Left kidney (tissue), 8 donors: ENCODE results near the gene WDR27. TPM values are rescaled to one million over a fixed set of nuclear protein-coding genes. Genes with fewer than 3 reads are reported as not detected.

Experiments
- DNase-seq: peaks from one replicate; pipeline ENCODE4 v3.0.0-alpha.2; 2013
- long read RNA-seq, 8 donors: transcript quantifications; one replicate each; lab custom pipeline, GENCODE V29; 2026
- polyA plus RNA-seq: library from polyadenylated mRNA; unstranded; fragments of 120-200 nt; gene quantifications from one replicate; pipeline ENCODE4 v1.2.1, GENCODE V29; 2013; ENCODE audit not compliant: insufficient read length

The WDR27 gene
- 85.1 TPM for polyA plus RNA-seq
- long read RNA-seq, donor 1, partial matches to known transcripts: 7 of 9 reads
- long read RNA-seq, donor 1, other reads (novel, unspliced or antisense): 0 of 9 reads
- long read RNA-seq, donor 2, partial matches to known transcripts: 0 of 2 reads
- long read RNA-seq, donor 2, other reads (novel, unspliced or antisense): 0 of 2 reads
- long read RNA-seq, donor 3, partial matches to known transcripts: 16 of 19 reads
- long read RNA-seq, donor 3, other reads (novel, unspliced or antisense): 0 of 19 reads
- long read RNA-seq, donor 4: 0 reads
- long read RNA-seq, donor 5, partial matches to known transcripts: 5 of 9 reads
- long read RNA-seq, donor 5, other reads (novel, unspliced or antisense): 0 of 9 reads
- long read RNA-seq, donor 6, partial matches to known transcripts: 0 of 1 reads
- long read RNA-seq, donor 6, other reads (novel, unspliced or antisense): 0 of 1 reads
- long read RNA-seq, donor 7, partial matches to known transcripts: 18 of 23 reads
- long read RNA-seq, donor 7, other reads (novel, unspliced or antisense): 0 of 23 reads
- long read RNA-seq, donor 8, partial matches to known transcripts: 0 of 3 reads
- long read RNA-seq, donor 8, other reads (novel, unspliced or antisense): 0 of 3 reads

- DNase-seq: peak; percentile 94
Measured at GRCh38 chr6:169701954-169702839, at the start of gene WDR27, which contains the start of gene C6orf120. WDR27 (minus strand) TSS chr6:169702029; CDS start chr6:169689005, 13,024 bp downstream. C6orf120 (plus strand) TSS chr6:169702126; CDS start chr6:169702460, 334 bp downstream.

DNA sequence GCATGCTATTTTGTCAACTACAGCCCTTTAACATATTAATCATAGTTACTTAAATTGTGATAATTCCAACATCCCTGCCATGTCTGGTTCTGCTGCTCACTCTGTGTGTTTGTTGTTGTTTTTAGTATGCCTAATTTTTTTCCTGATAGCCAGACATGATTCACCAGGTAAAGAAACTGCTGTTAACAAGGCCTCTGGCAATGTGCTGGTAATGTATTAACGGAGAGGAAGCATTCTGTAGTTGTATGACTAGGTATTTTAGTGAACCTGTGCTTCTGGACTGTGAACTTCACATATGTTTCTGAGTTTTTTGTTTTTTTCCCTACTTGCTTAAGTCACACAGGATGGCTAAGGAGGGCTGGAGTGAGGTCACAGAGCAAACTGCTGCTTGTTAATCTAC lies 44.7 kb upstream of the WDR27 start:
- DNase-seq: no peak

DNA sequence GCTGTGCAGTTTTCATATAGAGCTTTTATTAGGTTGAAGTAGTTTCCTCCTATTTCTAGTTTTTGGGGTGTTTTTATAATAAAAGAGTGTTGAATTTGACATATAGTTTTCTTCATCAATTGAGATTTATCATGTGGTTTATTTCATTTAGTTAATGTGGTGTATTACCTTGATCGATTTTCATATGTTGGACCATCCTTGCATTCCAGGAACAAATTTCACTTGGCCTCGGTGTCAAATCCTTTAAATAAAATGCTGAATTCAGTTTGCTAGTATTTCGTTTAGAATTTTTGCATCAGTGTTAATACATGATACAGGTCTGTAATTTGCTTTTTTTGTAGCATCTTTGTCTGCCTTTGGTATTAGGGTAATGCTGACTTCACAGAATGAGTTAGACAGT lies 43.6 kb upstream of the WDR27 start:
- DNase-seq: no peak

- no peak for DNase-seq
Measured at GRCh38 chr6:169741344-169741743, 39.5 kb upstream of the WDR27 start.

DNA sequence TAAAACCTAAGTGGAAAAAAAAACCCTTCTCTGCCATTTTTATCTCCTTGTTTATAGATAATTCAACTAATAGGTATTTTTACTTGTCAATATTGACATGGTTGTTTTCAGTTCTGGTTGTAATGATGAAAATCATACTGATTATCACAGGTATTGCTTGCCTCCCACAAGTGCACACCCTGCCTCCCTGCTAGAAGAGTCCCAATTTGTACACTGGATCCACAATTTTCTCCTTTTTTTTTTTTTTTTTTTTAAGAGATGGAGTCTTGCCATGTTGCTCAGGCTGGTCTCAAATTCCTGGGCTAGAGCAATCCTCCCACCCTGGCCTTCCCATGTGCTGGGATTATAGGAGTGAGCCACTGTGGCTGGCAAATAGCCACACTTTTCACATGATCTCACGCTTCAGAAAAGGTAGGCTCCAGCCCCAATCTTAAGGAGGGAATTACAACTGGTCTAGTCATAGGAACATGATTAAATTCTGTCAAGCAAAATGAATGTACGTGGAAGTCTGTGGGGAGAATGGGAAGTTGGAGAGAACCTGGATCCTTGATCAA lies 37.2 kb upstream of the WDR27 start:
- DNase-seq: no peak

GRCh38 chr6:169738204-169738975 lies 36.6 kb upstream of the WDR27 start:
- DNase-seq: no peak

- no peak for DNase-seq
Measured at GRCh38 chr6:169729961-169730360, 28.1 kb upstream of the WDR27 start.

- no peak for DNase-seq
Measured at GRCh38 chr6:169726963-169727362, 25.1 kb upstream of the WDR27 start.

DNA sequence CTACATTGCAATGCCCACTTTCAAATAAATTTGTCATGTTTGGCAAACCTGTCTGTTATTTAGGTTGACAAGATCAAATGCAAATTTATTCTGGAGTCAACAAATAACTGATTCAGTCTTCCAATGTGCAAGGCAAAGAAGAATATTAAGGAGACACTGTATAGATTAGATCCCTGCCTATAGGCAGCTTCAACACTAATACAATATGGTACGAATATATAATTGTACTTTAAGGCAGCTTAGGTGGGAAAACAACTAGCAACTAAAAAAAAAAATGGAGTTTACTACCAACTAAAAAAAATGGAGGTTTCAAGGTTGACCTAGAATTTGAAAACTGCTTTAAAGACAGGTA lies 24.2 kb upstream of the WDR27 start:
- DNase-seq: no peak

- DNase-seq: peak; percentile 49
Measured at GRCh38 chr6:169725125-169726048, 23.6 kb upstream of the WDR27 start.

DNA sequence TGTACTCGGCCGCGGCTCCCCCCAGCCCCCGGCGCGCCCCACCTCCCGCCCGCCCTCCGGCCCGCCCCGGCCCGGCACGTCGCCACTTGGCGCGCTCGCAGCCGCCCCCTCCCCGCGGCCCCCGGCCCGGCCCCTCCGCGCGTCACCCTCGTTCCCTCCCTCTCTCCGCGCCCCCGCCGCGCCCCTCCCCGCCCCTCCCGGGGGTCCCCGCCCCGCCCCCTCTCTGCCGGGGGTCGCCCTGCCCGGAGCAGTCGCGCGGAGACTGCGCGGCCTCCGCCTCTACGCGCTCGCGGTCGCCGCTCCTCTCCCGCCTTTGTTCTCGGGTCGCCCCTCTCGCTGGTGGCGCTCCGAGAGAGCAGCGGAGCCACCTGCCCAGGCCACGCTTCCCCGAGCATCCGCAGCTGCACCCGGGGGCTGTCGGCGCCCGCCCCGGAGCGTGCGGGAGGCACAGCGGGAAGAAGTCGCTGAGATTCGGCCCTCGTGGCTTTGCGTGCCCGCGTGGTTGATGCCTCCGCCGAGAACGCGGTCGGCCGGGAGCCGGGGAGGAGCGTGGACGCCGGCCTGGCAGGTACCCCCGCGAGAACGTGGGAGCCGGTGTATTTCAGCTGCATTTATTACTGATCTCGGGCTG lies 22.8 kb upstream of the WDR27 start, which contains the start of gene PHF10:
Gene PHF10, minus strand, starts transcription at position 7 of the 631 bp plus-strand sequence. CDS start 569 bp downstream, outside the sequence.
- DNase-seq: peak; percentile 76

DNA sequence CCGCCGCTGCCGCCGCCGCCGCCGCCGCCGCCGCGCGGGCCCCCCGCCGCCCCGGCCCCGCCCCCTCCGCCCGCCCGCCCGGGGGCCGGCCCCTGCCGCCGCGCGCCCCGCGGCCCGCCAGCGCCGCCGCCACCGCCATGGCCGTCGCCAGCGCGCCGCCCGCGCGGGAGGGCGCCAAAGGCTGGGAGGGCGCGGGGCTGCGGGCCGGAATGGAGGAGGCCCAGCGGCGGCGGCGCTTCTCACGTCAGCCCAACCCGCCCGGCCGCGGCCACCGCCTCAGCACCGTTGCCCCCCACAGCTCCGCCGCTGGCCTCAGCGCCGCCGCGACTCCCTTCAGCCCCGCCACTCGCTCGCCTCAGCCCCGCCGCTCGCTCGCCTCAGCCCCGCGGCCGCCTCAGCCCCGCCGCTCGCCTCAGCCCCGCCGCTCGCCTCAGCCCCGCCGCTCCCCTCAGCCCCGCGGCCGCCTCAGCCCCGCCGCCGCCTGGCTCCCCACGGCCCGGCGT lies 22.2 kb upstream of the WDR27 start:
- no peak for DNase-seq

DNA sequence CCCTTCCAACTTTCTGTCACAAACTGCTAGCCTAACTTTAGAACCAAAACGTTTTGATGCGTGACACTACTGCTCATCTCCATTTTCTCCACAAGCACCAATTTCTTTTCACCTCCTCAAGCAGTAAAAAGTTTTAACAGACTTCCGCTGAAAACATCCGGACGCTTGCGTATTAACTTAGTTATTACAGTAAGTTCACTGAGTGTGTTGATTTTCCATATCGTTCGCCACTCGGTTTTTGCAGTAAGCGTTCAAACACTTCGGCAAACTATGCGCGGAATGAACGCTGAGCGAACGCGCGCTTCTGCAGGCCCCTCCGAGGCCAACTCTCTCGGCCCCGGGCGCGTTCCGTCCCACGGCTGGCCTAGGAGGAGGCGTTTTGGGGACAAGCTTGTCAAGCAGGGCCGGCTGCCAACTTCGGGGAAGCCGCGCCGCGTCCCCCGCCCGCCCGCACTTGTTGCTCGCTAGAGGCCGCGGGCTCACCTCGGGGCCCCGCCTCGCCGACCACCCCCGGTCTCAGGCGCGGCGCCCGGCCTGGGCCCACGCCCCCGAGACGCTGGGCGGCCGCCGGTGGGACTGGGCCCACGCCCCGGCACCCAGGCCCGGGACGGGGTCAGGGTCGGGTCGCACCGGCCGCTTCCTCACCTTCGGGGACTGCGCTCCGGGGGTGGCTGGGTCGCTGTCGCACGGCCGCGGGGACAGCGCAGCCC lies 21.5 kb upstream of the WDR27 start:
- DNase-seq: peak; percentile 66

- DNase-seq: peak; percentile 26
Measured at GRCh38 chr6:169722362-169723199, 20.8 kb upstream of the WDR27 start.

GRCh38 chr6:169720207-169720855 lies 18.5 kb upstream of the WDR27 start:
- DNase-seq: no peak

GRCh38 chr6:169719117-169719516 lies 17.3 kb upstream of the WDR27 start:
- DNase-seq: no peak

- no peak for DNase-seq
Measured at GRCh38 chr6:169714595-169714994, 12.8 kb upstream of the WDR27 start.
